Stimulated activated naive B cell treated with anti-CD40 and anti-IgM and Interleukin-4, amounts not matched to agents 10 μg/mL and 1 μg/mL and 100 μg/mL, for 72 hours (primary cell): Measurements from ENCODE around the gene PSMA3.
A peak's percentile ranks its signal among the peaks of the same experiment; 100 is the strongest.

ENCODE experiments used
- ATAC-seq, 2 donors: fragments of 150-1000 bp; cut with Tn5 transposase; replicated peaks; 2 replicates each; pipeline ENCODE4 v1.10.0; 2021; ENCODE audit warnings: moderate library complexity in 1 of 2
- DNase-seq: peaks from one replicate; pipeline ENCODE4 v3.0.0; 2021
- H3K27ac Mint-ChIP-seq: one replicate; pipeline ENCODE4 v1.8.0; 2022; ENCODE audit warnings: mild to moderate bottlenecking, mixed read lengths
- H3K27me3 Mint-ChIP-seq, 2 donors: one replicate each; pipeline ENCODE4 v1.8.0; 2022; ENCODE audit warnings: mixed read lengths in 2 of 2
- H3K36me3 Mint-ChIP-seq, 2 donors: one replicate each; pipeline ENCODE4 v1.8.0; 2022; ENCODE audit warnings: mixed read lengths in 2 of 2, mild to moderate bottlenecking in 1 of 2
- H3K4me1 Mint-ChIP-seq, 2 donors: one replicate each; pipeline ENCODE4 v1.8.0; 2022; ENCODE audit warnings: mixed read lengths in 2 of 2, mild to moderate bottlenecking in 1 of 2
- H3K4me3 Mint-ChIP-seq, 2 donors: one replicate each; pipeline ENCODE4 v1.8.0; 2022; ENCODE audit warnings: mild to moderate bottlenecking in 2 of 2, mixed read lengths in 2 of 2, moderate library complexity in 1 of 2
- H3K9me3 Mint-ChIP-seq, 2 donors: one replicate each; pipeline ENCODE4 v1.8.0; 2022; ENCODE audit warnings: mixed read lengths in 2 of 2, mild to moderate bottlenecking in 1 of 2

The PSMA3 gene

GRCh38 chr14:58299401-58300330 is 55.0 kb downstream of the PSMA3 start:
- Mint-ChIP-seq H3K9me3 (no peaks in the 10 kb centered on the region), H3K27ac (peak overlapping the region; percentile 98), H3K4me3 (no peak overlapping the region), H3K4me1 (peaks cover 8 to 13% of the 10 kb centered on the region in 2 donors), H3K36me3 (peaks cover 22% of the 10 kb centered on the region in 2 donors), H3K27me3 (no peaks in the 10 kb centered on the region)
- DNase-seq (no peak), ATAC-seq (no peak)

GRCh38 chr14:58301416-58301815 is 56.8 kb downstream of the PSMA3 start:
- no peak overlapping the region for H3K27ac Mint-ChIP-seq
- peaks cover 0 to 1% of the 10 kb centered on the region in 2 donors for H3K4me1 Mint-ChIP-seq
- ATAC-seq (no peak), DNase-seq (no peak)
- H3K36me3 Mint-ChIP-seq, result peaks cover 17 to 19% of the 10 kb centered on the region in 2 donors
- no peaks in the 10 kb centered on the region for H3K27me3 Mint-ChIP-seq
- H3K9me3 Mint-ChIP-seq, result no peaks in the 10 kb centered on the region
- no peak overlapping the region for H3K4me3 Mint-ChIP-seq

GRCh38 chr14:58305730-58306129 is 61.1 kb downstream of the PSMA3 start:
- Mint-ChIP-seq H3K4me3 (no peak overlapping the region), H3K27ac (no peak overlapping the region), H3K4me1 (peaks cover 7 to 10% of the 10 kb centered on the region in 2 donors), H3K36me3 (peaks cover 24 to 29% of the 10 kb centered on the region in 2 donors), H3K27me3 (no peaks in the 10 kb centered on the region), H3K9me3 (no peaks in the 10 kb centered on the region)
- no peak for DNase-seq
- no peak for ATAC-seq

GRCh38 chr14:58307597-58308316 is 63.1 kb downstream of the PSMA3 start:
- Mint-ChIP-seq H3K27ac (no peak overlapping the region), H3K4me1 (peaks cover 6 to 10% of the 10 kb centered on the region in 2 donors), H3K4me3 (no peak overlapping the region), H3K27me3 (no peaks in the 10 kb centered on the region), H3K9me3 (no peaks in the 10 kb centered on the region), H3K36me3 (peaks cover 20 to 24% of the 10 kb centered on the region in 2 donors)
- no peak for DNase-seq
- no peak for ATAC-seq

- ATAC-seq (no peak), DNase-seq (no peak)
- Mint-ChIP-seq H3K27me3 (no peaks in the 10 kb centered on the region), H3K9me3 (no peaks in the 10 kb centered on the region), H3K36me3 (peaks cover 19 to 20% of the 10 kb centered on the region in 2 donors), H3K4me3 (no peak overlapping the region), H3K4me1 (peaks cover 6 to 10% of the 10 kb centered on the region in 2 donors), H3K27ac (peak overlapping the region; percentile 25)
These were observed 64.4 kb downstream of the PSMA3 start for GRCh38 chr14:58309086-58309485.

GRCh38 chr14:58313699-58314098 is 69.1 kb downstream of the PSMA3 start:
- ATAC-seq (no peak), DNase-seq (no peak)
- H3K27me3 Mint-ChIP-seq, result no peaks in the 10 kb centered on the region
- H3K9me3 Mint-ChIP-seq, result no peaks in the 10 kb centered on the region
- H3K4me1 Mint-ChIP-seq, result peaks cover 4 to 7% of the 10 kb centered on the region in 2 donors
- no peak overlapping the region for H3K27ac Mint-ChIP-seq
- peaks cover 19 to 23% of the 10 kb centered on the region in 2 donors for H3K36me3 Mint-ChIP-seq
- H3K4me3 Mint-ChIP-seq, result no peak overlapping the region

- peaks cover 15 to 16% of the 10 kb centered on the region in 2 donors for H3K36me3 Mint-ChIP-seq
- H3K4me1 Mint-ChIP-seq, result no peaks in the 10 kb centered on the region
- no peaks in the 10 kb centered on the region for H3K9me3 Mint-ChIP-seq
- no peak overlapping the region for H3K27ac Mint-ChIP-seq
- no peak for ATAC-seq
- no peak overlapping the region for H3K4me3 Mint-ChIP-seq
- H3K27me3 Mint-ChIP-seq, result no peaks in the 10 kb centered on the region
- DNase-seq, result no peak
These were observed 71.0 kb downstream of the PSMA3 start for GRCh38 chr14:58315606-58316005.
